HepG2 (cell line): ENCODE data around the gene ATP6V0A1. TPM values are rescaled to one million over a fixed set of nuclear protein-coding genes. Genes with fewer than 3 reads are reported as not detected.

Experiments
- BRF2 ChIP-seq: sonication (generic); formaldehyde crosslinking; IDR thresholded peaks from 2 replicates; pipeline ENCODE4 v1.8.1; 2022; ENCODE audit warnings: mild to moderate bottlenecking, missing genetic modification reagents
- GPBP1L1 ChIP-seq: sonication (generic); formaldehyde crosslinking; IDR thresholded peaks from 2 replicates; pipeline ENCODE4 v1.5.0; 2020; ENCODE audit warnings: mild to moderate bottlenecking, missing genetic modification reagents
- HOXA3 ChIP-seq: sonication (generic); formaldehyde crosslinking; IDR thresholded peaks from 2 replicates; pipeline ENCODE4 v1.5.0; 2020; ENCODE audit warnings: missing genetic modification reagents
- IRF1 ChIP-seq: sonication (generic); formaldehyde crosslinking; IDR thresholded peaks from 2 replicates; pipeline ENCODE4 v1.4.0; 2020; ENCODE audit warnings: low read depth, mild to moderate bottlenecking, missing genetic modification reagents
- KLF11 ChIP-seq: IDR thresholded peaks from 2 replicates; pipeline ENCODE4 v1.6.1; 2016; ENCODE audit warnings: missing compliant biosample characterization
- MTERF4 ChIP-seq: sonication (generic); formaldehyde crosslinking; IDR thresholded peaks from 2 replicates; pipeline ENCODE4 v1.8.0; 2023; ENCODE audit warnings: mild to moderate bottlenecking, missing genetic modification reagents
- MXD1 ChIP-seq: sonication (generic); formaldehyde crosslinking; IDR thresholded peaks from 2 replicates; pipeline ENCODE4 v1.4.0; 2020; ENCODE audit warnings: mild to moderate bottlenecking, missing genetic modification reagents
- RBM39 ChIP-seq: fragments of 200-400 bp; formaldehyde crosslinking; IDR thresholded peaks from one replicate; pipeline ENCODE4 v1.6.1; 2018; ENCODE audit warnings: antibody characterized with exemption, mild to moderate bottlenecking, low read depth, low read length; ENCODE audit not compliant: poor library complexity, severe bottlenecking
- SP2 ChIP-seq: sonication (generic); formaldehyde crosslinking; IDR thresholded peaks from 2 replicates; pipeline ENCODE4 v1.5.1; 2020; ENCODE audit warnings: mild to moderate bottlenecking, missing genetic modification reagents
- TRAFD1 ChIP-seq: sonication (generic); formaldehyde crosslinking; IDR thresholded peaks from 2 replicates; pipeline ENCODE4 v1.5.1; 2020; ENCODE audit warnings: missing genetic modification reagents, mild to moderate bottlenecking, borderline replicate concordance
- TSC22D2 ChIP-seq: sonication (generic); formaldehyde crosslinking; IDR thresholded peaks from 2 replicates; pipeline ENCODE4 v1.5.1; 2020; ENCODE audit warnings: missing genetic modification reagents, mild to moderate bottlenecking, borderline replicate concordance
- YY1 ChIP-seq: IDR thresholded peaks from 2 replicates; pipeline ENCODE4 v1.6.1; 2011; ENCODE audit warnings: low read length, low read depth, moderate library complexity, mild to moderate bottlenecking; ENCODE audit not compliant: insufficient read depth, insufficient replicate concordance
- ZMYM3 ChIP-seq: sonication (generic); formaldehyde crosslinking; IDR thresholded peaks from 2 replicates; pipeline ENCODE4 v1.5.1; 2020; ENCODE audit warnings: mild to moderate bottlenecking, missing genetic modification reagents
- ZNF326 ChIP-seq: sonication (generic); formaldehyde crosslinking; IDR thresholded peaks from 2 replicates; pipeline ENCODE4 v1.4.0; 2020; ENCODE audit warnings: missing genetic modification reagents, borderline replicate concordance
- ZNF331 ChIP-seq: sonication (generic); formaldehyde crosslinking; IDR thresholded peaks from 2 replicates; pipeline ENCODE4 v1.4.0; 2020; ENCODE audit warnings: missing genetic modification reagents
- ZNF468 ChIP-seq: sonication (generic); formaldehyde crosslinking; IDR thresholded peaks from 2 replicates; pipeline ENCODE4 v1.8.0; 2022; ENCODE audit warnings: mild to moderate bottlenecking, moderate library complexity, missing genetic modification reagents
- ZNF567 ChIP-seq: sonication (generic); formaldehyde crosslinking; IDR thresholded peaks from 2 replicates; pipeline ENCODE4 v1.8.1; 2023; ENCODE audit warnings: mild to moderate bottlenecking, missing genetic modification reagents, borderline replicate concordance
- ZNF7 ChIP-seq: IDR thresholded peaks from 2 replicates; pipeline ENCODE4 v1.6.1; 2016; ENCODE audit warnings: missing biosample characterization, missing genetic modification reagents
- ZNF737 ChIP-seq: sonication (generic); formaldehyde crosslinking; IDR thresholded peaks from 2 replicates; pipeline ENCODE4 v1.5.0; 2020; ENCODE audit warnings: missing genetic modification reagents, mild to moderate bottlenecking, borderline replicate concordance
- ZNF790 ChIP-seq: sonication (generic); formaldehyde crosslinking; IDR thresholded peaks from 2 replicates; pipeline ENCODE4 v1.8.0; 2022; ENCODE audit warnings: missing genetic modification reagents, mild to moderate bottlenecking, borderline replicate concordance
- polyA plus RNA-seq, 8 experiments: library from polyadenylated mRNA; depleted of rRNA in 3 of 8; stranded (reverse) in 7 of 8; unstranded in 1 of 8; fragments of >200 nt; fragmentation: Illumina TruSeq in 4 of 8; extraction: Trizol in 4 of 8; gene quantifications; 2 replicates each; pipeline versions ENCODE4 v1.2.1 to v1.2.3, GENCODE V29; 2011 to 2016; ENCODE audit warnings: low read depth in 4 of 8, missing spikeins in 1 of 8, mixed read lengths in 1 of 8; ENCODE audit not compliant: insufficient read depth in 1 of 8
- total RNA-seq, 5 experiments: library from RNA; depleted of rRNA; stranded (reverse); fragments of >200 nt; fragmentation: Illumina TruSeq; extraction: Trizol; gene quantifications; 2 replicates each; pipeline ENCODE4 v1.2.3, GENCODE V29; 2016; ENCODE audit warnings: low read depth in 1 of 5

The ATP6V0A1 gene
- total and polyA plus RNA-seq, 2 of the 13 experiments (the other 11 are each of a cell fraction or from before 2014, with no cell fraction given): 27.9 to 54.1 TPM

GRCh38 chr17:42459256-42459800, 650 bp downstream of the ATP6V0A1 start (continued):
- TF ChIP-seq BRF2 (CRISPR knock-in tag) (no peak), SP2 (no peak), MXD1 (CRISPR knock-in tag) (peak; percentile 19; the same call in 1 of the 2 replicates), MTERF4 (CRISPR knock-in tag) (no peak), KLF11 (CRISPR knock-in tag) (no peak), YY1 (no peak), HOXA3 (CRISPR knock-in tag) (no peak), ZNF737 (CRISPR knock-in tag) (no peak), RBM39 (no peak), ZNF790 (no peak), TSC22D2 (CRISPR knock-in tag) (no peak), ZNF567 (CRISPR knock-in tag) (no peak), ZNF326 (CRISPR knock-in tag) (no peak), ZNF468 (CRISPR knock-in tag) (no peak), ZNF7 (CRISPR knock-in tag) (no peak), ZMYM3 (no peak), TRAFD1 (CRISPR knock-in tag) (no peak), IRF1 (CRISPR knock-in tag) (no peak), GPBP1L1 (CRISPR knock-in tag) (no peak), ZNF331 (CRISPR knock-in tag) (no peak)
